Keratinocyte (primary cell): ENCODE measurements around the gene LGR6. TPM values are rescaled to one million over a fixed set of nuclear protein-coding genes. Genes with fewer than 3 reads are reported as not detected.

Experiments used
- DNase-seq: peaks from one replicate; pipeline ENCODE4 v3.0.0-alpha.2; 2011; ENCODE audit warnings: low read depth, missing footprints, low spot score
- FAIRE-seq: peaks from 2 replicates; lab custom pipeline; 2011; peaks lifted over from hg19 to GRCh38; lab: Jason Lieb, UNC
- H2AFZ ChIP-seq: 2 replicates; pipeline ENCODE4 v1.6.0; 2012; ENCODE audit warnings: low read length, control low read depth, inconsistent platforms; ENCODE audit not compliant: control insufficient read depth
- H3K27ac ChIP-seq: 2 replicates; pipeline ENCODE4 v1.5.1; 2011; ENCODE audit warnings: low read length; ENCODE audit not compliant: control insufficient read depth, insufficient read depth
- H3K27me3 ChIP-seq: 3 replicates; pipeline ENCODE4 v1.6.0; 2011; ENCODE audit warnings: low read length; ENCODE audit not compliant: control insufficient read depth, insufficient read depth; ENCODE audit errors: extremely low read depth
- H3K36me3 ChIP-seq, 2 experiments: 2 replicates in 1 of 2; 3 replicates in 1 of 2; pipeline ENCODE4 v1.5.1; 2011; ENCODE audit warnings: low read length in 2 of 2, mild to moderate bottlenecking in 1 of 2; ENCODE audit not compliant: control insufficient read depth in 2 of 2, insufficient read depth in 2 of 2; ENCODE audit errors: extremely low read depth in 1 of 2
- H3K4me1 ChIP-seq: 3 replicates; pipeline ENCODE4 v1.5.1; 2011; ENCODE audit warnings: low read length; ENCODE audit not compliant: control insufficient read depth, insufficient read depth; ENCODE audit errors: extremely low read depth
- H3K4me2 ChIP-seq: 3 replicates; pipeline ENCODE4 v1.6.0; 2011; ENCODE audit warnings: low read depth, low read length; ENCODE audit not compliant: control insufficient read depth, insufficient read depth; ENCODE audit errors: extremely low read depth
- H3K4me3 ChIP-seq, 3 experiments: fragments of 200-600 bp in 1 of 3; sonication (generic) in 1 of 3; 2 replicates in 2 of 3; 3 replicates in 1 of 3; pipeline ENCODE4 v1.5.1; 2011 to 2016; ENCODE audit warnings: low read length in 3 of 3, mild to moderate bottlenecking in 3 of 3, control low read depth in 2 of 3, inconsistent platforms in 1 of 3, low read depth in 1 of 3, mixed read lengths in 1 of 3, mixed run types in 1 of 3, moderate library complexity in 1 of 3; ENCODE audit not compliant: control insufficient read depth in 2 of 3, insufficient read depth in 2 of 3; ENCODE audit errors: extremely low read depth in 1 of 3
- H3K79me2 ChIP-seq: 2 replicates; pipeline ENCODE4 v1.6.0; 2012; ENCODE audit warnings: low read length; ENCODE audit not compliant: control insufficient read depth, insufficient read depth
- H3K9ac ChIP-seq: 3 replicates; pipeline ENCODE4 v1.6.0; 2011; ENCODE audit warnings: low read length; ENCODE audit not compliant: control insufficient read depth, insufficient read depth; ENCODE audit errors: extremely low read depth
- H3K9me1 ChIP-seq: 3 replicates; pipeline ENCODE4 v1.6.0; 2011; ENCODE audit warnings: low read length; ENCODE audit not compliant: control insufficient read depth, insufficient read depth; ENCODE audit errors: extremely low read depth
- H3K9me3 ChIP-seq: 2 replicates; pipeline ENCODE4 v1.5.1; 2012; ENCODE audit warnings: low read depth, low read length; ENCODE audit not compliant: control insufficient read depth
- H4K20me1 ChIP-seq: 3 replicates; pipeline ENCODE4 v1.6.0; 2011; ENCODE audit warnings: low read length; ENCODE audit not compliant: control insufficient read depth, insufficient read depth; ENCODE audit errors: extremely low read depth
- CTCF ChIP-seq, 3 experiments: IDR thresholded peaks in 1 of 3; conservative IDR thresholded peaks in 1 of 3; optimal IDR thresholded peaks in 1 of 3; 2 replicates in 2 of 3; 3 replicates in 1 of 3; pipeline versions ENCODE3 to v1.5.1; 2011; ENCODE audit warnings: low read length in 3 of 3, mild to moderate bottlenecking in 3 of 3, moderate library complexity in 2 of 3, control low read depth in 1 of 3, inconsistent platforms in 1 of 3; ENCODE audit not compliant: insufficient read depth in 2 of 3; ENCODE audit errors: extremely low read depth in 1 of 3
- EZH2 ChIP-seq: IDR thresholded peaks from one replicate; pipeline ENCODE4 v1.6.1; 2012; ENCODE audit warnings: inconsistent platforms, mild to moderate bottlenecking, low read length, moderate library complexity
- dilution Hi-C: fragments of 300-500 bp; cut with MboI; formaldehyde crosslinking; loops from one replicate; pipeline ENCODE4 v1.7.0; 2020; ENCODE audit warnings: low sequenced_read_pairs; ENCODE audit not compliant: extremely low pct_ligation_motif_present
- polyA plus RNA-seq, 5 experiments: library from polyadenylated mRNA; depleted of rRNA in 3 of 5; stranded (reverse) in 3 of 5; stranded (forward) in 1 of 5; unstranded in 1 of 5; fragments of >200 nt; gene quantifications; 1 replicate in 1 of 5; 2 replicates in 3 of 5; 3 replicates in 1 of 5; pipeline versions ENCODE4 v1.2.1 to v1.2.3, GENCODE V29; 2011 to 2012; ENCODE audit warnings: missing spikeins in 2 of 5, low read depth in 1 of 5, low replicate concordance in 1 of 5

LGR6 gene
- polyA plus RNA-seq, 1 donor (not counting 4 experiments of a cell fraction or from before 2014, with no cell fraction given), result 0.42 TPM

GRCh38 chr1:202192770-202193613, 607 bp upstream of the LGR6 start:
- no peaks in the 10 kb centered on the region for H3K9me3 ChIP-seq
- peak overlapping the region; percentile 78 for H3K4me2 ChIP-seq
- H3K9ac ChIP-seq, result no peak overlapping the region
- H2AFZ ChIP-seq, result no peak overlapping the region
- peaks cover 17% of the 10 kb centered on the region for H3K27me3 ChIP-seq
- DNase-seq, result no peak
- no peaks in the 10 kb centered on the region for H3K79me2 ChIP-seq
- no peaks in the 10 kb centered on the region for H3K9me1 ChIP-seq
- H4K20me1 ChIP-seq, result peaks cover 3% of the 10 kb centered on the region
- dilution Hi-C loops, result no loop called here
- H3K4me3 ChIP-seq, result peak overlapping the region in 2 of 3 experiments; percentile 22 to 34
- no peak for FAIRE-seq
- peaks cover 4% of the 10 kb centered on the region for H3K4me1 ChIP-seq
- no peak overlapping the region for H3K27ac ChIP-seq
- no peaks in the 10 kb centered on the region for H3K36me3 ChIP-seq
- peak; percentile 55 for TF ChIP-seq EZH2
- TF ChIP-seq CTCF (optimal IDR thresholded peaks at IDR 0.05 in 1 of 3, IDR thresholded peaks at IDR 0.05 in 1 of 3, conservative IDR thresholded peaks at IDR 0.05 in 1 of 3; ENCODE audit: extremely low read depth in 1 of 3, insufficient read depth in 2 of 3, low read length in 3 of 3), result peak; percentile 79 to 92 (median 89)

- no peak for FAIRE-seq
- dilution Hi-C loops, result no loop called here
- H3K79me2 ChIP-seq, result no peaks in the 10 kb centered on the region
- H3K9me1 ChIP-seq, result no peaks in the 10 kb centered on the region
- TF ChIP-seq EZH2 (no peak), CTCF (optimal IDR thresholded peaks at IDR 0.05 in 1 of 3, IDR thresholded peaks at IDR 0.05 in 1 of 3, conservative IDR thresholded peaks at IDR 0.05 in 1 of 3; ENCODE audit: extremely low read depth in 1 of 3, insufficient read depth in 2 of 3, low read length in 3 of 3) (no peak)
- peaks cover 17% of the 10 kb centered on the region for H3K27me3 ChIP-seq
- H3K9me3 ChIP-seq, result no peaks in the 10 kb centered on the region
- H3K4me1 ChIP-seq, result peaks cover 9% of the 10 kb centered on the region
- no peak overlapping the region for H3K4me3 ChIP-seq
- no peak overlapping the region for H3K4me2 ChIP-seq
- H3K36me3 ChIP-seq, result no peaks in the 10 kb centered on the region
- DNase-seq, result no peak
- no peak overlapping the region for H3K27ac ChIP-seq
- no peak overlapping the region for H3K9ac ChIP-seq
- H2AFZ ChIP-seq, result no peak overlapping the region
- H4K20me1 ChIP-seq, result peaks cover 3% of the 10 kb centered on the region
Measured at GRCh38 chr1:202194328-202194648, 689 bp downstream of the LGR6 start.
